ENCODE results near the gene CAV2.

Gene CAV2

DNA sequence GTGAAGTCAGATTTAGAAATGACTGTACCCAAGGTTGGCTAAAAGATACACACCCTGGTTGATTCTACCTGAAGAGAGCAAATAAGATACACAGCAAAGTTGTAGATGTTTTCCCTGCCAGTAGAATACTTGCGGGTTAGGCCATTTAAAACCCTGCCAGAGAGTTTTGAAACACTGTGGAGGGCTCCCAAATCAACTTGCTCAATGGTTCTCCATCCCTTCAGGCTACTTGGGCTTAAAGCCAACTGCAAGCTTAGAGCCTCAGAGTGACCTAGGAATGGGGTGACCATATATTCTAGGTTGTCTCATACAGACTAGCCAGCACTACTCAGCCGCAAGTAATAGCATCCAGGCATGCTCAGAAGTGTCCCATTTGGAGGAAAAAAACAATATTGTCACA lies 35.3 kb downstream of the CAV2 start:
- TF ChIP-seq, protein P1, sequence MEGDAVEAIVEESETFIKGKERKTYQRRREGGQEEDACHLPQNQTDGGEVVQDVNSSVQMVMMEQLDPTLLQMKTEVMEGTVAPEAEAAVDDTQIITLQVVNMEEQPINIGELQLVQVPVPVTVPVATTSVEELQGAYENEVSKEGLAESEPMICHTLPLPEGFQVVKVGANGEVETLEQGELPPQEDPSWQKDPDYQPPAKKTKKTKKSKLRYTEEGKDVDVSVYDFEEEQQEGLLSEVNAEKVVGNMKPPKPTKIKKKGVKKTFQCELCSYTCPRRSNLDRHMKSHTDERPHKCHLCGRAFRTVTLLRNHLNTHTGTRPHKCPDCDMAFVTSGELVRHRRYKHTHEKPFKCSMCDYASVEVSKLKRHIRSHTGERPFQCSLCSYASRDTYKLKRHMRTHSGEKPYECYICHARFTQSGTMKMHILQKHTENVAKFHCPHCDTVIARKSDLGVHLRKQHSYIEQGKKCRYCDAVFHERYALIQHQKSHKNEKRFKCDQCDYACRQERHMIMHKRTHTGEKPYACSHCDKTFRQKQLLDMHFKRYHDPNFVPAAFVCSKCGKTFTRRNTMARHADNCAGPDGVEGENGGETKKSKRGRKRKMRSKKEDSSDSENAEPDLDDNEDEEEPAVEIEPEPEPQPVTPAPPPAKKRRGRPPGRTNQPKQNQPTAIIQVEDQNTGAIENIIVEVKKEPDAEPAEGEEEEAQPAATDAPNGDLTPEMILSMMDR (conservative IDR thresholded peaks at IDR 0.05; ENCODE audit: low read depth, low read length): no peak

DNA sequence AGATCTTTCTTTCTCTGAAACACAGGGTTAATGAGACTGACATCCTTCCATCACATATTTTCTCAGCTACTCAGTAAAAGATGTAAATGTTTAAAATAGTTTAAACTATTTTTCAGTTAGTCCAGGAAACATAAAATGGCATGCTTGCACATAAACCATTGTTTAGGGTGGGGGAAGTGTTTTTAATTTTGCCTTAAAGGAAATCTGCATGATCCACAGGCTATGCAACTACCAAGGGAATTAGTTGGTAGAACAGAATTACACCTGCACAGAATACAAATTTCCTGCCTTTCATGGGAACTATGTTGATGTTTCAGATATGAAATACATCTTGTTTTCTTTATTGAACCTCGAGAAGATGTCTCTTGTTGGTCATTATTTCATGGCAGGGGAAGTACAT lies 35.9 kb downstream of the CAV2 start:
- no peak overlapping the region for H3K4me3 ChIP-seq (ENCODE audit: low read depth, low read length)
- TF ChIP-seq, protein P1 (conservative IDR thresholded peaks at IDR 0.05; ENCODE audit: low read depth, low read length): no peak
- no peak for DNase-seq (ENCODE audit: low read depth)

More for the DNA sequence above, 35.3 kb downstream of the CAV2 start:
- H3K4me3 ChIP-seq (ENCODE audit: low read depth, low read length): no peak overlapping the region
- no peak for DNase-seq (ENCODE audit: low read depth)

DNA sequence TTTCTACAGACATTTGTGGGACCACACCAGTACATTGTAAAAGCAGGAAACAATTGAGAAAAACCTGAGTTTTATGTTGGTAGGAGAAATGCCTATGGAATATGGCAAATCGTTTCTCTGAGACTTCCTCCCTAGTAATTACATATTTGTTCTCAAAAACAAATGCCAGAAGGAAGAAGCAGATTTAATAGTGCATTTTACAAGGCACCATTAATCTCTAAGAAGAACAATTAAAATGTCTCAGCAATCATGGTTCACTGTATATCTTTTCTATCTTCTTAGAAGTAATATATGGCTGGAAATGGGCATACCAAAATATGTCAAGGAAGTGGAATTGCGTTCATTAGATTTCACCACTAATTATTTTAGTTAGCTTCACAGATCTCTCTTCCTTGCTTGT lies 38.6 kb downstream of the CAV2 start:
- DNase-seq (ENCODE audit: low read depth): no peak
- TF ChIP-seq, protein P1 (conservative IDR thresholded peaks at IDR 0.05; ENCODE audit: low read depth, low read length): no peak
- H3K4me3 ChIP-seq (ENCODE audit: low read depth, low read length): no peak overlapping the region

DNA sequence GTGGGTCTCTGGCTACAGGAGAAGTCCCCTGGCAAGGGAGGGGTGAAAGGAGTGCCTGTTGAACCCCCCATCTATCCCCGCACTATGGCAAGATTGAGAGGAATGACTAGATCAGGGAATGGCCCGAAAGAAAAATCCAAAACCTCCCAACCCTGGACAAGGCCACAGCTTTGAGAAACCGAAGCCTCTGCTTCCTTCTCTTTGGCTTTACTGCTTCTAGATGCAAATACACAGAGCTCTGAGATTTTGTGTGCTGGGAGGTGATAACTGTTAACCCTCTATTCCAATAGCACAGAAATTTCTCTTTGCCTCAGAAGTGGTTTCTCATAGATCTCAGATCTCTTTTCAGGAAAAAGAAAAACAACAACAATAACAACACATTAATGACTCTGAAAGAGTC lies 40.3 kb downstream of the CAV2 start:
- no peak for DNase-seq (ENCODE audit: low read depth)
- H3K4me3 ChIP-seq (ENCODE audit: low read depth, low read length): no peak overlapping the region
- TF ChIP-seq, protein P1 (conservative IDR thresholded peaks at IDR 0.05; ENCODE audit: low read depth, low read length): no peak

DNA sequence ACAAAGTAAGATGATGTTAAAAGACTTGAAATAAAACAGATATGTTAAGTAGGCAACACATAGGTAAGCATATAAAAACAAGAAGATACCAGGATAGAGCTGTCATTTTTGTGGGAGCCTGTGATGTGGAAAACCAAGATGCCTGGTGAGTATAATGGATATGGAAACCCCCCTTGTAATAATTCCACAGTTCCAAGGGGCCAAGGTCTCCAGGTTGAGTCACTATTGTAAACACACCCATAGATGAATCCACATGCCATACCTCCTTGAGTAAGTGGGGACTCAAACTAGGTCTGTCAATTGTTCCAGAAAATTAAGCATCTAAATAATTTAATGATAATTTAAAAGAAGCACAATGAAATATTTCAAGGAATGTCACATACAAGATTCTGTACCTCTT lies 41.2 kb downstream of the CAV2 start:
- no peak overlapping the region for H3K4me3 ChIP-seq (ENCODE audit: low read depth, low read length)
- no peak for DNase-seq (ENCODE audit: low read depth)
- TF ChIP-seq, protein P1 (conservative IDR thresholded peaks at IDR 0.05; ENCODE audit: low read depth, low read length): no peak

DNA sequence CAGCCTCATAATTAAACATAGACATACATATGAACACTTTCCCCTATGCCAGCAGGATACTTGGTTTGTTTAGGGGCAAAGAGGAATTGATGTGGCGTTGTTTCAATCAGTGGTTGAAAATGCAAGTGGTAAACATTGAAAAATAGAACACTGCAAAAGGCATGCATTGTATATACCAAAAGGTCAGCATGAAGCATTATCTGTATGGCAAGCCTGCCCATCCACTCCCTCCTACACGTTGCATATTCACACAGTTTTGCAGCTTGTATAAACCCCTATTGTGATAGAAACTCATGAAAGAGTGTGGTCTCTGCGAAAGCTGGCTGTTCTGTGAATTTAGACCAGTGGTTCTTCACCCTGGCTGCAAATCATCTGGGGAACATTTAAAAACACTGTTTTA lies 42.4 kb downstream of the CAV2 start:
- no peak overlapping the region for H3K4me3 ChIP-seq (ENCODE audit: low read depth, low read length)
- TF ChIP-seq, protein P1 (conservative IDR thresholded peaks at IDR 0.05; ENCODE audit: low read depth, low read length): no peak
- DNase-seq (ENCODE audit: low read depth): no peak

DNA sequence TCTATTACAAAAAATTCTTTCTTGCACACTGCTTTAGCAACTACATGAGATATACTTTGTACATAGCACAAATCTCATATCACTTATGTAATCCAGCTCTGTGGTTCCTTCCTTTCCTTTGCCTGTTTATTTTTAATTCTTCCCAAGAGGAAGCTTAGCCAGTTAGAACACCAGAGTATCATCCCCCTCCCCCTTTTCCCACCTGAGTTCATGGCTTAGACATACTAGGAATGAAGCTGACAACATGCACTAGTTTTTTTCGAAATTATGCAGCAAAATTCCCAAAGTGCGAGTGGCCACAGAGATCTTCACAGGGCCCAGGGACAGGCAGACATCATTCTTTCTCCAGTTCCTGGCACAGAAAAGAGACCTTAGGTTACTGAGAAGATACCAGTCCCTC lies 43.1 kb downstream of the CAV2 start:
- TF ChIP-seq, protein P1 (conservative IDR thresholded peaks at IDR 0.05; ENCODE audit: low read depth, low read length): no peak
- H3K4me3 ChIP-seq (ENCODE audit: low read depth, low read length): no peak overlapping the region
- DNase-seq (ENCODE audit: low read depth): peak; percentile 64

Measured in choroid plexus epithelial cell (primary cell).